B cell (primary cell): ENCODE data around the gene C9orf72.

ENCODE experiments used
- CTCF ChIP-seq: fragments of 200-600 bp; IDR thresholded peaks from one replicate; pipeline ENCODE4 v1.8.0; 2022; ENCODE audit warnings: antibody characterized with exemption, mild to moderate bottlenecking
- EZH2 ChIP-seq: IDR thresholded peaks from 2 replicates; pipeline ENCODE4 v1.6.1; 2012; ENCODE audit warnings: borderline replicate concordance, low read depth, mild to moderate bottlenecking, moderate library complexity, low read length; ENCODE audit not compliant: insufficient read depth, poor library complexity, severe bottlenecking

GRCh38 chr9:27518809-27519208, 54.5 kb downstream of the C9orf72 start:
- TF ChIP-seq CTCF: no peak
- TF ChIP-seq EZH2: no peak
